Skeletal muscle tissue (tissue), 4 donors: ENCODE data around the gene COL23A1. TPM values are rescaled to one million over a fixed set of nuclear protein-coding genes. Genes with fewer than 3 reads are reported as not detected.

Source experiments
- H3K27ac ChIP-seq: one replicate; pipeline ENCODE4 v1.7.0; 2013; ENCODE audit warnings: mild to moderate bottlenecking, low read depth, low read length, inconsistent platforms
- H3K27me3 ChIP-seq, 3 donors: one replicate each; pipeline ENCODE4 v1.7.0; 2013; ENCODE audit warnings: low read length in 3 of 3; ENCODE audit not compliant: control insufficient read depth in 3 of 3, insufficient read depth in 3 of 3
- H3K36me3 ChIP-seq, 3 donors: one replicate each; pipeline ENCODE4 v1.7.0; 2013; ENCODE audit warnings: low read length in 3 of 3; ENCODE audit not compliant: control insufficient read depth in 3 of 3, insufficient read depth in 3 of 3
- H3K4me1 ChIP-seq, 3 donors: one replicate each; pipeline ENCODE4 v1.7.0; 2013; ENCODE audit warnings: low read length in 3 of 3, mild to moderate bottlenecking in 3 of 3; ENCODE audit not compliant: control insufficient read depth in 3 of 3, insufficient read depth in 3 of 3
- H3K4me3 ChIP-seq, 3 donors: one replicate each; pipeline ENCODE4 v1.7.0; 2013; ENCODE audit warnings: low read length in 3 of 3
- H3K9ac ChIP-seq, 3 donors: one replicate each; pipeline ENCODE4 v1.7.0; 2013; ENCODE audit warnings: low read length in 3 of 3, mild to moderate bottlenecking in 3 of 3, moderate library complexity in 2 of 3, low read depth in 1 of 3
- H3K9me3 ChIP-seq, 3 donors: one replicate each; pipeline ENCODE4 v1.7.0; 2013; ENCODE audit warnings: low read length in 3 of 3; ENCODE audit not compliant: control insufficient read depth in 3 of 3
- total RNA-seq: library from RNA; depleted of rRNA; stranded (reverse); fragments of >200 nt; gene quantifications from one replicate; pipeline ENCODE4 v1.2.3, GENCODE V29; 2014
- donor health status: Osteomylitis.

The COL23A1 gene
- total RNA-seq, 1 donor from 2014 or later = 0.52 TPM

DNA sequence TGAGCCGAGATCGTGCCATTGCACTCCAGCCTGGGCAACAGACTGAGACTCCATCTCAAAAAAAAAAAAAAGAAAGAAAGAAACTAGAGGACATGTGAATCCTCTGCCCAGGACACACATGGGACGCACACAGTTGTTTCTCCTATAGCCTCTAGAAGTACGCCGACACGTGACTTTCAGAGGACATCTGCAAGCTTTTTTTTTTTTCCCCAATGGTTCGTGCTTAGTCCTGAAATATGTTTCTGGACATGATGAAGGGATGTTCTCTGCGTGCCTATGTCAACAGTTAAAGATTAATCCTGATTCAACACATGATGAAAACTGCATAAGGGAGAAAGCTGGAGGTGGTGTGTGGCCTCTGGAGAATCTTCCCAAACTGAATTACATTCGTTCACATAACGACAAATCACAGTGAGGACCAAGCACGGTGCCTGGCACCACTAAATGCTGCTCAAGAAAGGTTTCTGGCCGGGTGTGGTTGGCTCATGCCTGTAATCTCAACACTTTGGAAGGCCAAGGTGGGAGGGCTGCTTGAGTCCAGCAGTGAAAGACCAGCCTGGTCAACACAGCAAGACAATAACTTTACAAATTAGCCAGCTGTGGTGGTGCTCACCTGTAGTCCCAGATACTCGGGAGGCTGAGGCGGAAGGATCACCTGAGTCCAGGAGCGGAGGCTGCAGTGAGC lies 9.8 kb downstream of the COL23A1 start:
- peaks cover 0 to under 1% (median 0%) of the 10 kb centered on the region in 3 donors for H3K9me3 ChIP-seq
- H3K9ac ChIP-seq = no peak overlapping the region
- no peak overlapping the region for H3K27ac ChIP-seq
- H3K4me1 ChIP-seq = peaks cover 0 to 4% (median 0%) of the 10 kb centered on the region in 3 donors
- H3K27me3 ChIP-seq = peaks cover 28 to 40% (median 32%) of the 10 kb centered on the region in 3 donors
- no peak overlapping the region for H3K4me3 ChIP-seq
- H3K36me3 ChIP-seq = peaks cover 0 to under 1% (median 0%) of the 10 kb centered on the region in 3 donors

GRCh38 chr5:178577944-178578343 lies 12.2 kb downstream of the COL23A1 start:
- no peaks in the 10 kb centered on the region for H3K4me1 ChIP-seq
- no peaks in the 10 kb centered on the region for H3K36me3 ChIP-seq
- H3K27me3 ChIP-seq = peaks cover 30 to 42% (median 34%) of the 10 kb centered on the region in 3 donors
- no peak overlapping the region for H3K9ac ChIP-seq
- no peaks in the 10 kb centered on the region for H3K9me3 ChIP-seq
- peak overlapping the region in 1 of 3 donors; percentile 13 for H3K4me3 ChIP-seq
- no peak overlapping the region for H3K27ac ChIP-seq

DNA sequence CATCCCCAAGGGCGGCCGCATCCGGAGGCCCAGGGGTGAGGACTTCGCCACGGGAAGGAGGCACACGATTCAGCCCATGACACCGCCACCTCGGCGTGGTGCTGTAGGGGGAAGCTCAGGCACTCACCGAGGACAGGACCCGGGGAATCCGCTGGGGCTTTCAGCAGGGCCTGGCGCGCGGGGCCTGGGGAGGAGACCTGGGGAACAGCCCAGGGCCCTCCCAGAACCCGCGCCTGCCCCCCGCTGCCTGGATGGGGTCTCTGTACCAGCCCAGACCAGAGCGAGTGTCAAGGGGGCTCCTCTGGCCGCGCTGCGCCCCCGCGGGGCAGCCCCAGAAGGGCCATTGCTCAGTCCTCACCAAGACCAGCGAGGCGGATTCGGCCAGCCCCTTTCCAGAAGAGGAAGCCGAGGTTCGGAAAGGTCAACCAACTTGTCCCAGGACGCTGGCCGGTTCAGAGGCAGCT lies 12.8 kb downstream of the COL23A1 start:
- no peaks in the 10 kb centered on the region for H3K4me1 ChIP-seq
- H3K9ac ChIP-seq = peak overlapping the region in 1 of 3 donors; percentile 25
- no peak overlapping the region for H3K4me3 ChIP-seq
- peaks cover 30 to 42% (median 34%) of the 10 kb centered on the region in 3 donors for H3K27me3 ChIP-seq
- H3K27ac ChIP-seq = no peak overlapping the region
- H3K36me3 ChIP-seq = no peaks in the 10 kb centered on the region
- H3K9me3 ChIP-seq = peaks cover 0 to 4% (median 0%) of the 10 kb centered on the region in 3 donors

GRCh38 chr5:178576591-178577351 lies 13.4 kb downstream of the COL23A1 start:
- H3K36me3 ChIP-seq = no peaks in the 10 kb centered on the region
- no peak overlapping the region for H3K4me3 ChIP-seq
- H3K9ac ChIP-seq = peak overlapping the region in 1 of 3 donors; percentile 25
- H3K9me3 ChIP-seq = peaks cover 0 to 4% (median 0%) of the 10 kb centered on the region in 3 donors
- peaks cover 30 to 42% (median 34%) of the 10 kb centered on the region in 3 donors for H3K27me3 ChIP-seq
- no peaks in the 10 kb centered on the region for H3K4me1 ChIP-seq
- no peak overlapping the region for H3K27ac ChIP-seq

DNA sequence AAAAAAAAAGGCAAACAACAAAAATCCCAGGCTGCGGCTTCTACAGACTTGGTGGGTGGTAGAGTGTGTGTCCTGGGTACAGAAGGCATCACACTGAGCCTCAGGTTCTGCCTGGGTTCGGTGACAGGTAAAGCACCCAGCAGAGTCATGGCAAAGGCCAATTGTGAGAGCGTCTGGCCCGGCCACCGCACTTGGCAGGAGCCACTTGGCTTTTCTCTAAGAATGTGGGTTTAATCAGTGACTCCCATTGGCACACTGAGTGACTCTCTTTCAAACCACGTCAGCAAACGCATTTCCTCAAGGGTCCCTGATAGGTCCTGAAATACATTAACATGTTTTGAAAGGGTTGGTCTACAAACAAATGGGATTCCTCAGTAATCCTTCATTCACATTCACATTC lies 17.0 kb downstream of the COL23A1 start:
- H3K4me1 ChIP-seq = no peaks in the 10 kb centered on the region
- no peak overlapping the region for H3K27ac ChIP-seq
- no peak overlapping the region for H3K9ac ChIP-seq
- H3K27me3 ChIP-seq = peaks cover 29% of the 10 kb centered on the region in 3 donors
- H3K9me3 ChIP-seq = peaks cover 0 to 6% (median 0%) of the 10 kb centered on the region in 3 donors
- H3K4me3 ChIP-seq = no peak overlapping the region
- H3K36me3 ChIP-seq = no peaks in the 10 kb centered on the region

DNA sequence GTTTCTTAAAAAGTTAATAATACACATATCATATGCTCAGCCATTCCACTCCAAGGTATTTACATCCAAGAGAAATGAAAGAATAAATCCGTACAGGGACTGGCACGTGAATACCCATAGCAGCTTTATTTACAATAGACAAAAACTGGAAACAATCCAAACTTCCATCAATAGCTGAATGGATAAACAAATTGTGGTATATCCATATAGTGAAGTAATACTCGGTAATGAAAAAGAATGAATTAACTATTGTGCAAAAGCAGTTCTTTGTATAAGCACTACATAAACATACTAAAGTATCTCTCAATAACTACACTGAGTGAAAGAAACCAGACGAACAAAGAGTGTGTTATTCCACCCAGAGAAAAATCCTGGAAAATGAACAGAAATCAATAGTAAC lies 17.6 kb downstream of the COL23A1 start:
- no peaks in the 10 kb centered on the region for H3K36me3 ChIP-seq
- H3K9ac ChIP-seq = no peak overlapping the region
- no peak overlapping the region for H3K4me3 ChIP-seq
- H3K9me3 ChIP-seq = peaks cover 0 to 6% (median 0%) of the 10 kb centered on the region in 3 donors
- no peaks in the 10 kb centered on the region for H3K4me1 ChIP-seq
- peaks cover 23% of the 10 kb centered on the region in 3 donors for H3K27me3 ChIP-seq
- no peak overlapping the region for H3K27ac ChIP-seq

GRCh38 chr5:178569485-178569884 lies 20.7 kb downstream of the COL23A1 start:
- Histone ChIP-seq H3K4me3 (no peak overlapping the region), H3K4me1 (no peaks in the 10 kb centered on the region), H3K27ac (no peak overlapping the region), H3K9me3 (peaks cover 0 to 6% (median 0%) of the 10 kb centered on the region in 3 donors), H3K36me3 (no peaks in the 10 kb centered on the region), H3K9ac (no peak overlapping the region), H3K27me3 (peaks cover 0 to 4% (median 0%) of the 10 kb centered on the region in 3 donors)

DNA sequence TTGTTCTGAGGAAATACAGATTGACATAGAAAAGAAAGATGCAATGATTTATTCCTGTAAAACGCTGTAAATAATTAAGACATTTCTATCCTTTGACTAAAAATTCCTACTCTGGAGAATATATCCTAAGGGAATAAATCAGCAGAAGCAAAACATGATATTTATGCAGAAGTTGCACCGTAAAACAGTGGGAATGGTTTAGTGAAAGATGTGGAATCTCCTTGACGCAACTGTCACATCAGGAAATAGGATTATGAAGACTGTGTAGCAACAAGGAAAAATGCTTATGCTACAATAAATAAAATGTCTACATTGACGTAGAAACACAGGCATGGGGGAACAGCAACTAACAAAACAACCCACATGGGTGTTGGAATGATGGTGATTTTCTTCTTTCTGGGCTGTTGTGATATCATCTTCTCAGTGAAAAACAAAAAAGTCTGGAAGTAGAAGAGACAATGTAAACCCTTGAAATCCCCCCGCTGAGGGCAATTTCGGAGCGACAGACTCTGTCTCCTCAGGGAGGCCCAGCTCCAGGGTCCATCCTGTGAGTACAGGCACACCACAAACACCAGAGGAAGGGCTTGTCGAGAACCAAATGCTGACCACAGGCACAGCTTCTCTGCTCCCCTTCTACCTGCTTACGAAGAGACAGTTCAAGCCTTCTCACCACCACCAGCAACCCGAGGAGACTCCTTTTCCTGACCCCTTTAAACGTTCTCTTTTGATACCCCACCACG lies 25.2 kb downstream of the COL23A1 start:
- peaks cover 0 to 8% (median 0%) of the 10 kb centered on the region in 3 donors for H3K27me3 ChIP-seq
- no peaks in the 10 kb centered on the region for H3K36me3 ChIP-seq
- H3K4me3 ChIP-seq = no peak overlapping the region
- no peak overlapping the region for H3K27ac ChIP-seq
- no peak overlapping the region for H3K9ac ChIP-seq
- peaks cover 0 to 2% (median 0%) of the 10 kb centered on the region in 3 donors for H3K9me3 ChIP-seq
- H3K4me1 ChIP-seq = no peaks in the 10 kb centered on the region

DNA sequence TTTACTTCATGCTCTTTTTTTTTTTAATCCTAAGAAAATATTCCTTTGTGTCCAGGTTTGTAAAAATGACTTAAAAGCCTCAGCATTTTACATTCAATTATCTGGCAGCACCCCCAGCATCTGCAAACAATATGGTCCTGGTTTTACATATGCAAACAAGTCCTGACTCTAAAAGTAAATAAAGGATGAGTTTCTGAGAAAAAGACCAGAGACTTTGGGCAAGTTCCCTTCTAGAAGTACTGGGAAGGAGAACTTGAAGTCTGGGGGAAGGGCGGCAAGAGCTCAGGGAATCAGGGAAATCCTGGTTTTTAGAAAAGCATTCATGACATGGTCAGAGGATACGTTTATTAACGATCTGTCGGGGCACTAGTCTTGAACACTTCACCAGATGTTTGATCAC lies 25.8 kb downstream of the COL23A1 start:
- Histone ChIP-seq H3K27me3 (peaks cover 0 to 8% (median 3%) of the 10 kb centered on the region in 3 donors), H3K27ac (no peak overlapping the region), H3K4me3 (no peak overlapping the region), H3K36me3 (no peaks in the 10 kb centered on the region), H3K9me3 (no peaks in the 10 kb centered on the region), H3K9ac (no peak overlapping the region), H3K4me1 (no peaks in the 10 kb centered on the region)
